NCI-H2029 treated with DMSO at 0.1 percent for 48 hours (cell line): ENCODE data around the gene PALLD.
"Not testable (repeated sequence)": the region's sequence is repeated elsewhere in the genome, so short reads cannot be mapped to it uniquely, and the experiment has no call there.

ENCODE experiments used
- DNase-seq: peaks from one replicate; lab custom pipeline; 2025; lab: John Stamatoyannopoulos, UW

Gene PALLD

GRCh38 chr4:168677063-168677462 lies 180.2 kb downstream of the PALLD start:
- DNase-seq, result peak; percentile 85

GRCh38 chr4:168677879-168678278 lies 181.0 kb downstream of the PALLD start:
- DNase-seq, result no peak

GRCh38 chr4:168678751-168679366 lies 182.0 kb downstream of the PALLD start:
- DNase-seq, result no peak

GRCh38 chr4:168679397-168679796 lies 182.5 kb downstream of the PALLD start:
- DNase-seq, result no peak

- DNase-seq, result no peak
Measured at GRCh38 chr4:168679819-168680218, 183.0 kb downstream of the PALLD start.

- DNase-seq, result no peak
Measured at GRCh38 chr4:168682898-168683500, 186.1 kb downstream of the PALLD start.

- no peak for DNase-seq
Measured at GRCh38 chr4:168683595-168683994, 186.7 kb downstream of the PALLD start.

GRCh38 chr4:168685136-168685809 lies 188.4 kb downstream of the PALLD start:
- DNase-seq, result no peak

GRCh38 chr4:168688584-168688983 lies 191.7 kb downstream of the PALLD start:
- DNase-seq, result no peak

- DNase-seq, result no peak
Measured at GRCh38 chr4:168689791-168690190, 192.9 kb downstream of the PALLD start.

GRCh38 chr4:168690199-168690598 lies 193.3 kb downstream of the PALLD start:
- no peak for DNase-seq

- no peak for DNase-seq
Measured at GRCh38 chr4:168691631-168692369, 194.9 kb downstream of the PALLD start.

GRCh38 chr4:168693750-168694490 lies 197.1 kb downstream of the PALLD start:
- no peak for DNase-seq

GRCh38 chr4:168694667-168695066 lies 197.8 kb downstream of the PALLD start:
- DNase-seq, result no peak

GRCh38 chr4:168695288-168695687 lies 198.4 kb downstream of the PALLD start:
- no peak for DNase-seq

- DNase-seq, result no peak
Measured at GRCh38 chr4:168696280-168696679, 199.4 kb downstream of the PALLD start.

- DNase-seq, result no peak
Measured at GRCh38 chr4:168696826-168697225, 200.0 kb downstream of the PALLD start.

GRCh38 chr4:168699224-168699878 lies 202.5 kb downstream of the PALLD start:
- DNase-seq, result peak; percentile 13

GRCh38 chr4:168701061-168701460 lies 204.2 kb downstream of the PALLD start:
- DNase-seq, result no peak

- not testable (repeated sequence) for DNase-seq
Measured at GRCh38 chr4:168702581-168703087, 205.8 kb downstream of the PALLD start.

GRCh38 chr4:168705121-168705520 lies 208.3 kb downstream of the PALLD start:
- no peak for DNase-seq
